Heart left ventricle (tissue), 16 donors: ENCODE measurements around the gene ITPR2. TPM values are rescaled to one million over a fixed set of nuclear protein-coding genes. Genes with fewer than 3 reads are reported as not detected.

Experiments used
- ATAC-seq, 4 donors: fragments of 200-7000 bp; cut with Tn5 transposase; one replicate each; pipeline ENCODE4 v1.9.1; 2020 to 2022; ENCODE audit warnings: moderate library complexity in 4 of 4, mild to moderate bottlenecking in 3 of 4, moderate number of reproducible peaks in 1 of 4
- DNase-seq, 5 donors: peaks; one replicate each; pipeline ENCODE4 v3.0.0-alpha.2; 2020
- H3K27ac ChIP-seq, 12 donors: fragments of 200-600 bp; sonication (generic) in 4 of 12; one replicate each; pipeline versions ENCODE4 v1.5.0 to v1.8.0; 2016 to 2022; ENCODE audit warnings: mild to moderate bottlenecking in 2 of 12
- H3K27me3 ChIP-seq, 9 donors: fragments of 200-600 bp; sonication (generic) in 2 of 9; one replicate each; pipeline versions ENCODE4 v1.5.1 to v1.8.0; 2016 to 2022; ENCODE audit warnings: mild to moderate bottlenecking in 3 of 9
- H3K36me3 ChIP-seq, 9 donors: fragments of 200-600 bp; sonication (generic) in 2 of 9; one replicate each; pipeline versions ENCODE4 v1.5.0 to v1.8.0; 2018 to 2022; ENCODE audit warnings: mild to moderate bottlenecking in 2 of 9
- H3K4me1 ChIP-seq, 12 donors: fragments of 200-600 bp; sonication (generic) in 4 of 12; one replicate each; pipeline versions ENCODE4 v1.5.0 to v1.8.0; 2016 to 2022; ENCODE audit warnings: mild to moderate bottlenecking in 3 of 12
- H3K4me3 ChIP-seq, 12 donors: fragments of 200-600 bp; sonication (generic) in 4 of 12; one replicate each; pipeline versions ENCODE4 v1.5.0 to v1.8.0; 2017 to 2022; ENCODE audit warnings: mild to moderate bottlenecking in 9 of 12, moderate library complexity in 4 of 12
- H3K9me3 ChIP-seq, 12 donors: fragments of 200-600 bp; sonication (generic) in 4 of 12; one replicate each; pipeline versions ENCODE4 v1.5.0 to v1.8.0; 2016 to 2022; ENCODE audit warnings: mild to moderate bottlenecking in 1 of 12
- POLR2A ChIP-seq, 2 donors: fragments of 450-650 bp; IDR thresholded peaks; one replicate each; pipeline ENCODE4 v1.6.1; 2017; ENCODE audit warnings: antibody characterized with exemption in 2 of 2, mild to moderate bottlenecking in 2 of 2, moderate library complexity in 2 of 2
- WGBS, 4 donors: extraction: QIAGEN DNeasy Blood & Tissue Kit in 2 of 4; methylation state at CpG; one replicate each; pipeline versions ENCODE4 v1.1.5 to v1.1.7; 2013 to 2018; 5-methylcytosine and 5-hydroxymethylcytosine counted together
- intact Hi-C, 10 donors: fragments of 100-400 bp; cut with DNase I; formaldehyde crosslinking; loops; one replicate each; pipeline versions ENCODE4 v1.11.1 to v1.14.2; 2022
- polyA plus RNA-seq, 2 donors: library from polyadenylated mRNA; stranded (reverse); fragments of 200-250 nt; gene quantifications; one replicate each; pipeline ENCODE4 v1.2.3, GENCODE V29; 2013
- total RNA-seq, 9 donors: library from RNA; depleted of rRNA in 2 of 9; stranded (reverse); fragments of >200 nt in 2 of 9; fragmentation: NEBNext Ultra II Directional in 3 of 9; extraction: Animal tissue kit (Norgen Biotek cat#: 25700) in 3 of 9; gene quantifications; one replicate each; pipeline versions ENCODE4 v1.1.0 to v1.2.4, GENCODE V29; 2016 to 2023
- TF ChIP-seq, protein P1 (sequence below), 12 donors: fragments of 200-600 bp; sonication (generic) in 4 of 12; IDR thresholded peaks; one replicate each; pipeline versions ENCODE4 v1.5.0 to v1.8.0; 2018 to 2022; ENCODE audit warnings: antibody characterized with exemption in 12 of 12, mild to moderate bottlenecking in 5 of 12
- donor health status: ischemic (EF 13 %, LVEDD 7.1; RV severe dilation, severe dysfunction).
- donor health status: healthy with polysubstance abuse.
- donor health status: DM: no; HTN: yes; CAD: no.
- donor health status: DM: no; HTN: no; CAD: no.
- donor health status: ischemic (EF 25% LVEDD 6.9; RV normal size, moderate dysfunction).
- donor health status: ischemic (EF 25% LVEDD 5.7; RV mildly dilated, moderate dysfunction).
- donor health status: healthy.
- donor health status: DM: yes; HTN: yes; CAD: no.
- donor health status: ischemic (EF 35%, LVEDD 5.7; RV mildly dilated, moderate dysfunction).
- donor health status: nonischemic (EF 11% LVEDD 7.7; RV severe dilation, severe dysfunction).
- donor health status: DM: yes; HTN: yes; CAD: no.
- donor health status: PGD.
- donor health status: ischemic (EF 29% LVEDD 5.4; RV normal size, mild dysfunction).
- donor health status: nonischemic (EF 23%, LVEDD 6.1; RV moderate dilation, normal function).

Gene ITPR2
- total and polyA plus RNA-seq, 11 donors: 3.4 to 45.6 (median 11.8) TPM

DNA sequence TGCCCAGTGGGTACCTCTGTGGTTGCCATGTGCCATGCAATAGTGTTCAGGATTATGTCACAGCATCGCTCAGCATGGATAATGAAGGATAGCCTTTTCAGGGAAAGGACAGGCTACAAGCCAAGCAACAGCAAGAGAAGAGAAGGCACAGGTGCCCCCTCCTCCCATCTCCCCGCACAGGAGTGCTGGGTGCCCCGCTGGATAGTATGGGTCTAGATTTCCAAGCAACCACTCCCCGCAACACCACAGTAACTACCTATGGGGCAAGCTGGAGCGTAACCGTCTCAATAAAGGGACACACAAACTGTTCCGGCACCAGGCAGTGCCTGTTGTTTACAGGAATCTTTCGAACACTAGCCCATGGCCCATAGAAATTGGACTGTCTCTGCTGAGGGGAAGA, 222.2 kb downstream of the ITPR2 start:
- ATAC-seq: no peak
- intact Hi-C loops: loop anchor here in 6 of 10 donors (5.0 to 10.0 kb wide), 5 partner anchors 173 to 516 kb away; no protein-coding TSS in a partner anchor
- WGBS, 4 donors: 96 to 98% (median 98%) methylated on average over 8 of the region's 8 CpGs

DNA sequence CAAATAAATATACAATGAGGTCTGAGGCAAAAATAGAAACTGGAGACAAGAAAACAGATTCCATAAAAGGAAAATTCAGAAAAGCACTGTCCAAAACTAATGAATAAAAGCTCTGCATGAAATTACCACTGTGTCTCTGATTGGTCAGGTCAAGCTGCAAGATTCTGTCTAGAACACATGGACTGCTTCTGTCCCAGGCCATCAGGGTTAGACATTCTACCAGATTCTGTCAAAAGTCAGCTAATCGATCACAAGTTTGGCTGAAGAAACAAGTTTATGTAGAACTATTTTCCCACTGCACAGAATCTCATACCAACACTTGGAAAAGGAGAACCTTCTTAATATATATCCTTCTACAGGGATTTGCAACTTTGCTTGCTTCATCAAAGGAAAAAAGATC, 223.0 kb downstream of the ITPR2 start:
- no peak overlapping the region for H3K4me3 ChIP-seq
- peaks cover 0 to 20% (median 0%) of the 10 kb centered on the region in 9 donors for H3K36me3 ChIP-seq
- no peak for TF ChIP-seq POLR2A (IDR thresholded peaks at IDR 0.05)
- TF ChIP-seq, protein P1, sequence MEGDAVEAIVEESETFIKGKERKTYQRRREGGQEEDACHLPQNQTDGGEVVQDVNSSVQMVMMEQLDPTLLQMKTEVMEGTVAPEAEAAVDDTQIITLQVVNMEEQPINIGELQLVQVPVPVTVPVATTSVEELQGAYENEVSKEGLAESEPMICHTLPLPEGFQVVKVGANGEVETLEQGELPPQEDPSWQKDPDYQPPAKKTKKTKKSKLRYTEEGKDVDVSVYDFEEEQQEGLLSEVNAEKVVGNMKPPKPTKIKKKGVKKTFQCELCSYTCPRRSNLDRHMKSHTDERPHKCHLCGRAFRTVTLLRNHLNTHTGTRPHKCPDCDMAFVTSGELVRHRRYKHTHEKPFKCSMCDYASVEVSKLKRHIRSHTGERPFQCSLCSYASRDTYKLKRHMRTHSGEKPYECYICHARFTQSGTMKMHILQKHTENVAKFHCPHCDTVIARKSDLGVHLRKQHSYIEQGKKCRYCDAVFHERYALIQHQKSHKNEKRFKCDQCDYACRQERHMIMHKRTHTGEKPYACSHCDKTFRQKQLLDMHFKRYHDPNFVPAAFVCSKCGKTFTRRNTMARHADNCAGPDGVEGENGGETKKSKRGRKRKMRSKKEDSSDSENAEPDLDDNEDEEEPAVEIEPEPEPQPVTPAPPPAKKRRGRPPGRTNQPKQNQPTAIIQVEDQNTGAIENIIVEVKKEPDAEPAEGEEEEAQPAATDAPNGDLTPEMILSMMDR (IDR thresholded peaks at IDR 0.05): no peak
- no peak for ATAC-seq
- H3K27me3 ChIP-seq: no peaks in the 10 kb centered on the region
- intact Hi-C loops: loop anchor here in 6 of 10 donors (5.0 to 10.0 kb wide), 5 partner anchors 173 to 515 kb away; no protein-coding TSS in a partner anchor
- no peak overlapping the region for H3K27ac ChIP-seq
- no peaks in the 10 kb centered on the region for H3K9me3 ChIP-seq
- H3K4me1 ChIP-seq: peaks cover 0 to 4% (median 0%) of the 10 kb centered on the region in 12 donors
- 75 to 89% (median 85%) methylated on average over 1 of the region's 1 CpG for WGBS, 4 donors
- DNase-seq: no peak

More for the DNA sequence above, 222.2 kb downstream of the ITPR2 start:
- no peak overlapping the region for H3K4me3 ChIP-seq
- H3K27me3 ChIP-seq: no peaks in the 10 kb centered on the region
- DNase-seq: no peak
- TF ChIP-seq POLR2A (IDR thresholded peaks at IDR 0.05): no peak
- TF ChIP-seq, protein P1 (IDR thresholded peaks at IDR 0.05): no peak
- H3K36me3 ChIP-seq: peaks cover 0 to 14% (median 0%) of the 10 kb centered on the region in 9 donors
- no peaks in the 10 kb centered on the region for H3K9me3 ChIP-seq
- H3K4me1 ChIP-seq: peaks cover 0 to 4% (median 0%) of the 10 kb centered on the region in 12 donors
- no peak overlapping the region for H3K27ac ChIP-seq

GRCh38 chr12:26608706-26609105, 224.3 kb downstream of the ITPR2 start:
- no peak for TF ChIP-seq POLR2A (IDR thresholded peaks at IDR 0.05)
- TF ChIP-seq, protein P1 (IDR thresholded peaks at IDR 0.05): no peak
- no peaks in the 10 kb centered on the region for H3K4me1 ChIP-seq
- 88 to 92% (median 89%) methylated on average over 2 of the region's 2 CpGs for WGBS, 4 donors
- ATAC-seq (no peak), DNase-seq (no peak)
- H3K4me3 ChIP-seq: no peak overlapping the region
- H3K36me3 ChIP-seq: peaks cover 0 to 22% (median 0%) of the 10 kb centered on the region in 9 donors
- no peaks in the 10 kb centered on the region for H3K27me3 ChIP-seq
- no peaks in the 10 kb centered on the region for H3K9me3 ChIP-seq
- intact Hi-C loops: no loop called here
- H3K27ac ChIP-seq: no peak overlapping the region

DNA sequence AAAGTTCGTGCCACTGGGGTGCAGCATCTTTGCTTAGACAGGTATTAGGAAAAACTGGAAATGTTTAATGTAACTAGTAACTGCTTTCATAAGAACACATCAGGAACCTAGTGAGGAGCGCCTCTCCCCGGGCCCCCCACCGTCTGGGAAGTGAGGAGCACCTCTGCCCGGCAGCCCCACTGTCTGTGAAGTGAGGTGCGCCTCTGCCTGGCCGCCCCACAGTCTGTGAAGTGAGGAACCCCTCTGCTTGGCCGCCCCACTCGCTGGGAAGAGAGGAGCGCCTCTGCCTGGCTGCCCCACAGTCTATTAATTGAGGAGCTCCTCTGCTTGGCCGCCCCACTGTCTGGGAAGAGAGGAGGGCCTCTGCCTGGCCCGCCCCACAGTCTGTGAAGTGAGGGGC, 224.7 kb downstream of the ITPR2 start:
- TF ChIP-seq POLR2A (IDR thresholded peaks at IDR 0.05): no peak
- TF ChIP-seq, protein P1 (IDR thresholded peaks at IDR 0.05): no peak
- H3K4me3 ChIP-seq: no peak overlapping the region
- DNase-seq (no peak), ATAC-seq (no peak)
- intact Hi-C loops: no loop called here
- WGBS, 4 donors: 92 to 98% (median 95%) methylated on average over 9 to 12 of the region's 12 CpGs
- H3K27ac ChIP-seq: no peak overlapping the region
- H3K4me1 ChIP-seq: no peaks in the 10 kb centered on the region
- peaks cover 0 to 26% (median 0%) of the 10 kb centered on the region in 9 donors for H3K36me3 ChIP-seq
- no peaks in the 10 kb centered on the region for H3K27me3 ChIP-seq
- H3K9me3 ChIP-seq: no peaks in the 10 kb centered on the region
